ENCODE measurements around the gene RFPL4AL1. TPM values are rescaled to one million over a fixed set of nuclear protein-coding genes. Genes with fewer than 3 reads are reported as not detected.

The RFPL4AL1 gene
- total RNA-seq, 2 experiments from 2014 or later, result not detected

DNA sequence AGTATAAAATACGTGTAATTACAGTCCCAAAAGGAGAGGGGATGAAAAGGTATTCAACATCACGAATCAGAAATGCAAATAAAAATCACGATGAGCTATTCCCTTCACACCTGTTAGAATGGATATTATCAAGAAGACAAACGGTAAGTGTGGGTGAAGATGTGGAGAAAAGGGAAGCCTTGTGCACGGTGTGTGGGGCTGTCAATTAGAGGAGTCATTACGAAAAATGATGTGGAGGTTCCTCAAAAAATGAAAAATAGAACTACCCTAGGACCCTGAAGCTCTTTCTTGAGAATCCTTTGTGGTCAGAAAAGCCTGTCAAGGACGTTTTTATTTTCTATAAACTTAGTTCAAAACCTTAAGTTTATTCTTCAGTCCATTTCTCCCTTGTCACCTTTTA, 43.5 kb downstream of the RFPL4AL1 start:
- POLR2A ChIA-PET, result no interaction called here

DNA sequence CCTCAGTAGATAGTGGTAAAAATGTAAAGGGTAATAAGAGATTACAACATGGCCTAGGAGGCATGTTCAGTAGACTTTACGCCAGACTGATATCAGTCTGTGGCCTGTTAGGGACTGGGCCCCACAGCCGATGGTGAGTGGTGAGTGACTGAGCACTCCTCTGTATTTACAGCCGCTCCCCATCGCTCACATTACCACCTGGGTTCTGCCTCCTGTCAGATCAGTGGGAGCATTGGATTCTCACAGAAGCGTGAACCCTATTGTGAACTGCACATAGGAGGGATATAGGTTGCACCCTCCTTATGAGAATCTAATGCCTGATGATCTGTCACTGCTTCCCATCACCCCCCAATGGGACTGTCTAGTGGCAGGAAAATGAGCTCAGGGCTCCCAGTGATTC, 45.0 kb downstream of the RFPL4AL1 start:
- Mint-ChIP-seq H3K9me3 (peaks cover 2% of the 10 kb centered on the region), H3K27ac (no peak overlapping the region), H3K27me3 (peaks cover 57% of the 10 kb centered on the region), H3K4me1 (ENCODE audit: low read depth) (no peaks in the 10 kb centered on the region), H3K36me3 (ENCODE audit: low read depth) (no peaks in the 10 kb centered on the region), H3K4me3 (no peak overlapping the region)
- no peaks in the 10 kb centered on the region for H3K4me1 ChIP-seq (ENCODE audit: insufficient read depth, low read length)
- peaks cover 0 to 3% of the 10 kb centered on the region in 2 experiments for H3K27me3 ChIP-seq (ENCODE audit: control insufficient read depth in 1 of 2, insufficient read depth in 2 of 2, low read length in 2 of 2)
- peaks cover 0 to 4% of the 10 kb centered on the region in 2 experiments for H3K9me3 ChIP-seq (ENCODE audit: control insufficient read depth in 1 of 2, insufficient read depth in 1 of 2, low read length in 2 of 2)
- POLR2A ChIA-PET, result no interaction called here
- CTCF ChIA-PET, result no interaction called here
- DNase-seq (no peak), ATAC-seq (ENCODE audit: poor library complexity) (no peak)
- intact Hi-C loops (cut with DNase I, micrococcal nuclease), result no loop called here
- H3K27ac ChIP-seq (ENCODE audit: low read depth in 1 of 2, low read length in 2 of 2), result no peak overlapping the region
- TF ChIP-seq, protein P1, sequence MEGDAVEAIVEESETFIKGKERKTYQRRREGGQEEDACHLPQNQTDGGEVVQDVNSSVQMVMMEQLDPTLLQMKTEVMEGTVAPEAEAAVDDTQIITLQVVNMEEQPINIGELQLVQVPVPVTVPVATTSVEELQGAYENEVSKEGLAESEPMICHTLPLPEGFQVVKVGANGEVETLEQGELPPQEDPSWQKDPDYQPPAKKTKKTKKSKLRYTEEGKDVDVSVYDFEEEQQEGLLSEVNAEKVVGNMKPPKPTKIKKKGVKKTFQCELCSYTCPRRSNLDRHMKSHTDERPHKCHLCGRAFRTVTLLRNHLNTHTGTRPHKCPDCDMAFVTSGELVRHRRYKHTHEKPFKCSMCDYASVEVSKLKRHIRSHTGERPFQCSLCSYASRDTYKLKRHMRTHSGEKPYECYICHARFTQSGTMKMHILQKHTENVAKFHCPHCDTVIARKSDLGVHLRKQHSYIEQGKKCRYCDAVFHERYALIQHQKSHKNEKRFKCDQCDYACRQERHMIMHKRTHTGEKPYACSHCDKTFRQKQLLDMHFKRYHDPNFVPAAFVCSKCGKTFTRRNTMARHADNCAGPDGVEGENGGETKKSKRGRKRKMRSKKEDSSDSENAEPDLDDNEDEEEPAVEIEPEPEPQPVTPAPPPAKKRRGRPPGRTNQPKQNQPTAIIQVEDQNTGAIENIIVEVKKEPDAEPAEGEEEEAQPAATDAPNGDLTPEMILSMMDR (IDR thresholded peaks at IDR 0.05), result no peak
- no peaks in the 10 kb centered on the region for H3K36me3 ChIP-seq (ENCODE audit: insufficient read depth, low read length)
- H3K4me3 ChIP-seq (ENCODE audit: low read length), result no peak overlapping the region

More for the DNA sequence above, 43.5 kb downstream of the RFPL4AL1 start:
- TF ChIP-seq, protein P1 (IDR thresholded peaks at IDR 0.05), result no peak
- H3K4me1 Mint-ChIP-seq (ENCODE audit: low read depth), result no peaks in the 10 kb centered on the region
- Histone ChIP-seq H3K4me1 (ENCODE audit: insufficient read depth, low read length) (no peaks in the 10 kb centered on the region), H3K9me3 (ENCODE audit: control insufficient read depth in 1 of 2, insufficient read depth in 1 of 2, low read length in 2 of 2) (peaks cover 0 to 4% of the 10 kb centered on the region in 2 experiments), H3K27me3 (ENCODE audit: control insufficient read depth in 1 of 2, insufficient read depth in 2 of 2, low read length in 2 of 2) (peaks cover 0 to 3% of the 10 kb centered on the region in 2 experiments), H3K27ac (ENCODE audit: low read depth in 1 of 2, low read length in 2 of 2) (no peak overlapping the region), H3K4me3 (ENCODE audit: low read length) (no peak overlapping the region), H3K36me3 (ENCODE audit: insufficient read depth, low read length) (no peaks in the 10 kb centered on the region)
- peaks cover 53% of the 10 kb centered on the region for H3K27me3 Mint-ChIP-seq
- H3K36me3 Mint-ChIP-seq (ENCODE audit: low read depth), result no peaks in the 10 kb centered on the region
- H3K27ac Mint-ChIP-seq, result no peak overlapping the region
- CTCF ChIA-PET, result no interaction called here
- ATAC-seq (ENCODE audit: poor library complexity) (no peak), DNase-seq (no peak)
- intact Hi-C loops (cut with DNase I, micrococcal nuclease), result no loop called here
- H3K9me3 Mint-ChIP-seq, result no peaks in the 10 kb centered on the region
- H3K4me3 Mint-ChIP-seq, result no peak overlapping the region

DNA sequence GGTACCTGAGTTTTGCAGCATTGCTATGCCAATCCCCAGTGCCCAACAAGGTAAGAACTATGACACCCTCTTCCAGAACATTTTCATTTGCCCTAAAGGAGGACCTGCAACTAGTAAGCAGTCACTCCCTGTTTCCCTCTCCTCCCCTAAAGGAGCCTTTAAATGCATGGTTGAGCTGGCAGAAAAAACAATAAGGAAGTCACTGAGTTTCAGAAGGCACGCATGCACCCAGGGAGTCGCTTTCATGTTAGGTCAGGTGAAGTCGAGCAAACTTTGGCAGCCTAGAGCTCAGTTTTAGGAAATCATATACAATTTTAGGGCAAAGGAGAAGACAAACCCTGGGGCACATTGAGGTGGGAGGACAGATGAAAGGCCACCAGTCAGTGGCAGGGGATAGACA, 51.1 kb downstream of the RFPL4AL1 start:
- DNase-seq (no peak), ATAC-seq (ENCODE audit: poor library complexity) (no peak)
- ChIA-PET CTCF (no interaction called here), POLR2A (no interaction called here)
- no peak overlapping the region for H3K4me3 ChIP-seq (ENCODE audit: low read length)
- H3K27me3 ChIP-seq (ENCODE audit: control insufficient read depth in 1 of 2, insufficient read depth in 2 of 2, low read length in 2 of 2), result no peaks in the 10 kb centered on the region
- peaks cover 2% of the 10 kb centered on the region for H3K9me3 Mint-ChIP-seq
- H3K36me3 Mint-ChIP-seq (ENCODE audit: low read depth), result no peaks in the 10 kb centered on the region
- H3K27ac ChIP-seq (ENCODE audit: low read depth in 1 of 2, low read length in 2 of 2), result no peak overlapping the region
- H3K27ac Mint-ChIP-seq, result no peak overlapping the region
- no peaks in the 10 kb centered on the region for H3K4me1 ChIP-seq (ENCODE audit: insufficient read depth, low read length)
- H3K9me3 ChIP-seq (ENCODE audit: control insufficient read depth in 1 of 2, insufficient read depth in 1 of 2, low read length in 2 of 2), result peaks cover 0 to 4% of the 10 kb centered on the region in 2 experiments
- TF ChIP-seq, protein P1 (IDR thresholded peaks at IDR 0.05), result no peak
- H3K36me3 ChIP-seq (ENCODE audit: insufficient read depth, low read length), result no peaks in the 10 kb centered on the region
- H3K4me3 Mint-ChIP-seq, result no peak overlapping the region
- intact Hi-C loops (cut with DNase I, micrococcal nuclease), result no loop called here
- peaks cover 28% of the 10 kb centered on the region for H3K27me3 Mint-ChIP-seq
- no peaks in the 10 kb centered on the region for H3K4me1 Mint-ChIP-seq (ENCODE audit: low read depth)

Other genes starting within 250 kb of the RFPL4AL1 start
- gene SBK2, start 232.0 kb upstream of the RFPL4AL1 start, total RNA-seq, result not detected
- not detected for gene SBK3, start 223.6 kb upstream of the RFPL4AL1 start, total RNA-seq
- 1 to 10 TPM; 6.7 to 7.1 TPM for gene ZNF579, start 188.3 kb upstream of the RFPL4AL1 start, total RNA-seq
- 1 to 10 TPM; 5.5 to 7.3 TPM for gene FIZ1, start 169.6 kb upstream of the RFPL4AL1 start, total RNA-seq
- 10 to 100 TPM in 1 of 2 experiments, 1 to 10 TPM in 1; 9.6 to 10.3 TPM for gene ZNF524, start 168.8 kb upstream of the RFPL4AL1 start, total RNA-seq
- 10 to 100 TPM; 12.0 to 12.9 TPM for gene ZNF865, start 163.5 kb upstream of the RFPL4AL1 start, total RNA-seq
- gene ZNF784, start 144.6 kb upstream of the RFPL4AL1 start, total RNA-seq, result 10 to 100 TPM; 11.2 to 11.8 TPM
- 10 to 100 TPM; 45.2 to 46.6 TPM for gene ZNF580, start 128.1 kb upstream of the RFPL4AL1 start, total RNA-seq
- 10 to 100 TPM; 23.1 to 24.7 TPM for gene ZNF581, start 125.5 kb upstream of the RFPL4AL1 start, total RNA-seq
- 1 to 10 TPM; 1.7 to 1.8 TPM for gene CCDC106, start 120.9 kb upstream of the RFPL4AL1 start, total RNA-seq
- gene U2AF2, start 114.1 kb upstream of the RFPL4AL1 start, total RNA-seq, result 100 to 1,000 TPM; 209 to 212 TPM
- gene EPN1, start 93.9 kb upstream of the RFPL4AL1 start, total RNA-seq, result 10 to 100 TPM; 39.0 to 40.5 TPM
- gene NLRP9, start 30.7 kb upstream of the RFPL4AL1 start, total RNA-seq, result not detected
- not detected for gene RFPL4A, start 10.0 kb upstream of the RFPL4AL1 start, total RNA-seq
- gene NLRP11, start 62.9 kb downstream of the RFPL4AL1 start, total RNA-seq, result not detected
- gene NLRP4, start 67.4 kb downstream of the RFPL4AL1 start, total RNA-seq, result not detected
- gene NLRP13, start 163.2 kb downstream of the RFPL4AL1 start, total RNA-seq, result not detected
- gene NLRP8, start 178.7 kb downstream of the RFPL4AL1 start, total RNA-seq, result not detected
- not detected for gene NLRP5, start 217.7 kb downstream of the RFPL4AL1 start, total RNA-seq

All from CD4-positive, alpha-beta T cell (primary cell).